ENCODE results near the gene CACNA1F.

Gene CACNA1F

DNA sequence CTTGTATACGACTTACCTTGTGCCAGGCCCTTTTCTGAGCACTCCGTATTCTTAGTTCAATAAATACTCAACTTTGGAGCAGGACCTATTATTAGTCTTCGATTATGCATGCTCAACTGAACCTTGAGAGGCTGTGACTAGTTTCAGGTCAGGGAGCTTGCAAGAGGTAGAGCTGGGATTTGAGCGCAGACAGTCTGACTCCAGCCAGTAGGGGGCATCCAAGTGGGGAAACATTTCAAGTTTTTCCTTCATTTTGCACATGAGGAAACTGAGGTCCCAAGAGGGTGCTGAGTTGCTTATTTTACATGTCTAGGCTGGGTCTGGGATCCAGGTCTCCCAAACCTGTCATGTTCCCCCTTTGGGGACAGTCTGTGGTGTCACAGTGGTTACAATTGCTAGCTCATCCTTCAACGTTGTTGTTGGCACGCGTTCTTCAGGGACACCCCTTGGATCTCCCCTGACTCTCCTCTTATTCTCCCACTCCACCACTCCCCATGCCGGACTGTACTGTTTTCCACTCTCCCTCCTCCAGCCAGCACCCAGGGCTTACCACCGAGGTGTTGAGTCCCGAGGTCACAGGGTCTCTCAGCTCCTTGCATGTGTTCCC lies 40.3 kb downstream of the CACNA1F start:
- no peak overlapping the region for H3K4ac ChIP-seq (ENCODE audit: low read depth, low read length)
- no peak overlapping the region for H2BK5ac ChIP-seq (ENCODE audit: low read length)
- H3K23ac ChIP-seq (ENCODE audit: low read length) = no peak overlapping the region
- no peak overlapping the region for H3K56ac ChIP-seq (ENCODE audit: low read length)
- no peak overlapping the region for H3K9ac ChIP-seq (ENCODE audit: low read length)
- DNase-seq = peak; percentile 46
- H4K5ac ChIP-seq (ENCODE audit: low read length) = no peak overlapping the region
- no peak overlapping the region for H3K18ac ChIP-seq (ENCODE audit: low read length)
- no peak overlapping the region for H2AK5ac ChIP-seq (ENCODE audit: low read length)
- no CpG with 5 or more reads among the region's 10 CpGs for WGBS (ENCODE audit: extremely low coverage, insufficient coverage, low lambda C conversion rate)
- H3K79me2 ChIP-seq (ENCODE audit: control insufficient read depth, insufficient read depth, low read length) = no peaks in the 10 kb centered on the region
- H3K36me3 ChIP-seq (ENCODE audit: control insufficient read depth, insufficient read depth, low read length) = no peaks in the 10 kb centered on the region
- no peak overlapping the region for H2BK120ac ChIP-seq (ENCODE audit: low read depth, low read length)
- H3K79me1 ChIP-seq (ENCODE audit: low read length) = no peaks in the 10 kb centered on the region
- no peaks in the 10 kb centered on the region for H3K4me1 ChIP-seq (ENCODE audit: control insufficient read depth, low read depth, low read length)
- H3K4me3 ChIP-seq (ENCODE audit: low read length) = no peak overlapping the region
- no peak overlapping the region for H3K4me2 ChIP-seq (ENCODE audit: low read length)
- no peak overlapping the region for H2BK15ac ChIP-seq (replicated peaks; ENCODE audit: low read depth)
- no peaks in the 10 kb centered on the region for H3K27me3 ChIP-seq (ENCODE audit: insufficient read depth, low read length, poor library complexity)
- no peak overlapping the region for H4K8ac ChIP-seq (ENCODE audit: low read depth, low read length)
- no peak overlapping the region for H3K27ac ChIP-seq (ENCODE audit: low read depth, low read length)

DNA sequence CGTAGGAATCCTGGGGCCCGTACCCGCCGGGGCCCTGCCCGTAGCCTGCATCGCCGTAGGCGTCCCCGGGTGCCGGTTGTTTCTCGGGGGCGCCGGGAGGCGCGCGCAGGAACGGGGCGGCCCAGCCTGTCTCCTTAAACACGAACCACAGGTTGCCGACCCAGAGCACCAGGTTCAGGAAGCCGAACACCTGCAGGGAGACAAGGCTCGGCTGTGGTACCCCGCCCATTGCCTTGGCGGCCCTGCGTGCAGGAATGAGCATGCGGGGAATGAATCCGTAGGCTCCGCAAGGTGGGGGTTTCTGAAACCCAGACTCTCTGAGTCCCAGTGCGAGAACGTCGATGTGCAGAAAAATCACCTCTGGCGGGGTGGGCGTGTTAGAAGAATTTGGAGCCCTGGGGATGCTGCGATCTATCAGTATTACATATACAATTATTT lies 41.5 kb downstream of the CACNA1F start:
- H2BK15ac ChIP-seq (replicated peaks; ENCODE audit: low read depth) = no peak overlapping the region
- peak overlapping the region; percentile 40 for H2BK120ac ChIP-seq (ENCODE audit: low read depth, low read length)
- H3K56ac ChIP-seq (ENCODE audit: low read length) = peak overlapping the region; percentile 85
- no peak overlapping the region for H3K23ac ChIP-seq (ENCODE audit: low read length)
- H4K5ac ChIP-seq (ENCODE audit: low read length) = no peak overlapping the region
- no peak overlapping the region for H2BK5ac ChIP-seq (ENCODE audit: low read length)
- H3K4ac ChIP-seq (ENCODE audit: low read depth, low read length) = peak overlapping the region; percentile 74
- peak overlapping the region; percentile 90 for H3K27ac ChIP-seq (ENCODE audit: low read depth, low read length)
- no peaks in the 10 kb centered on the region for H3K4me1 ChIP-seq (ENCODE audit: control insufficient read depth, low read depth, low read length)
- peak overlapping the region; percentile 2 for H3K4me2 ChIP-seq (ENCODE audit: low read length)
- H3K27me3 ChIP-seq (ENCODE audit: insufficient read depth, low read length, poor library complexity) = no peaks in the 10 kb centered on the region
- H3K79me1 ChIP-seq (ENCODE audit: low read length) = no peaks in the 10 kb centered on the region
- peak; percentile 32 for DNase-seq
- peak overlapping the region; percentile 95 for H3K18ac ChIP-seq (ENCODE audit: low read length)
- no peak overlapping the region for H4K8ac ChIP-seq (ENCODE audit: low read depth, low read length)
- peak overlapping the region; percentile 23 for H3K4me3 ChIP-seq (ENCODE audit: low read length)
- H3K9ac ChIP-seq (ENCODE audit: low read length) = peak overlapping the region; percentile 71
- H2AK5ac ChIP-seq (ENCODE audit: low read length) = no peak overlapping the region
- no peaks in the 10 kb centered on the region for H3K79me2 ChIP-seq (ENCODE audit: control insufficient read depth, insufficient read depth, low read length)
- whole genome bisulfite sequencing (ENCODE audit: extremely low coverage, insufficient coverage, low lambda C conversion rate) = no CpG with 5 or more reads among the region's 34 CpGs
- H3K36me3 ChIP-seq (ENCODE audit: control insufficient read depth, insufficient read depth, low read length) = no peaks in the 10 kb centered on the region

GRCh38 chrX:49190821-49191573 lies 42.1 kb downstream of the CACNA1F start:
- Histone ChIP-seq H3K56ac (ENCODE audit: low read length) (peak overlapping the region; percentile 85), H3K27me3 (ENCODE audit: insufficient read depth, low read length, poor library complexity) (no peaks in the 10 kb centered on the region), H3K18ac (ENCODE audit: low read length) (peak overlapping the region; percentile 95), H3K36me3 (ENCODE audit: control insufficient read depth, insufficient read depth, low read length) (no peaks in the 10 kb centered on the region), H3K23ac (ENCODE audit: low read length) (no peak overlapping the region), H3K4me2 (ENCODE audit: low read length) (peak overlapping the region; percentile 2), H3K79me2 (ENCODE audit: control insufficient read depth, insufficient read depth, low read length) (no peaks in the 10 kb centered on the region), H2BK15ac (replicated peaks; ENCODE audit: low read depth) (no peak overlapping the region), H3K79me1 (ENCODE audit: low read length) (no peaks in the 10 kb centered on the region), H3K4ac (ENCODE audit: low read depth, low read length) (peak overlapping the region; percentile 74), H2BK5ac (ENCODE audit: low read length) (no peak overlapping the region), H4K5ac (ENCODE audit: low read length) (no peak overlapping the region), H3K9ac (ENCODE audit: low read length) (peak overlapping the region; percentile 71), H4K8ac (ENCODE audit: low read depth, low read length) (no peak overlapping the region), H2BK120ac (ENCODE audit: low read depth, low read length) (peak overlapping the region; percentile 40), H3K27ac (ENCODE audit: low read depth, low read length) (peak overlapping the region; percentile 90), H3K4me1 (ENCODE audit: control insufficient read depth, low read depth, low read length) (no peaks in the 10 kb centered on the region), H2AK5ac (ENCODE audit: low read length) (no peak overlapping the region), H3K4me3 (ENCODE audit: low read length) (peak overlapping the region; percentile 23)
- WGBS (ENCODE audit: extremely low coverage, insufficient coverage, low lambda C conversion rate) = no CpG with 5 or more reads among the region's 32 CpGs
- peak; percentile 100 for DNase-seq

- no peaks in the 10 kb centered on the region for H3K4me1 ChIP-seq (ENCODE audit: control insufficient read depth, low read depth, low read length)
- WGBS (ENCODE audit: extremely low coverage, insufficient coverage, low lambda C conversion rate) = no CpG with 5 or more reads among the region's 6 CpGs
- no peaks in the 10 kb centered on the region for H3K27me3 ChIP-seq (ENCODE audit: insufficient read depth, low read length, poor library complexity)
- no peak overlapping the region for H3K27ac ChIP-seq (ENCODE audit: low read depth, low read length)
- H3K79me2 ChIP-seq (ENCODE audit: control insufficient read depth, insufficient read depth, low read length) = no peaks in the 10 kb centered on the region
- no peak overlapping the region for H3K4me2 ChIP-seq (ENCODE audit: low read length)
- no peak overlapping the region for H2BK120ac ChIP-seq (ENCODE audit: low read depth, low read length)
- H3K9ac ChIP-seq (ENCODE audit: low read length) = no peak overlapping the region
- H2BK5ac ChIP-seq (ENCODE audit: low read length) = no peak overlapping the region
- H3K4ac ChIP-seq (ENCODE audit: low read depth, low read length) = no peak overlapping the region
- H3K23ac ChIP-seq (ENCODE audit: low read length) = no peak overlapping the region
- H3K18ac ChIP-seq (ENCODE audit: low read length) = no peak overlapping the region
- H3K4me3 ChIP-seq (ENCODE audit: low read length) = no peak overlapping the region
- H2BK15ac ChIP-seq (replicated peaks; ENCODE audit: low read depth) = no peak overlapping the region
- no peak overlapping the region for H4K8ac ChIP-seq (ENCODE audit: low read depth, low read length)
- no peaks in the 10 kb centered on the region for H3K79me1 ChIP-seq (ENCODE audit: low read length)
- no peaks in the 10 kb centered on the region for H3K36me3 ChIP-seq (ENCODE audit: control insufficient read depth, insufficient read depth, low read length)
- peak overlapping the region; percentile 25 for H3K56ac ChIP-seq (ENCODE audit: low read length)
- DNase-seq = no peak
- no peak overlapping the region for H4K5ac ChIP-seq (ENCODE audit: low read length)
- no peak overlapping the region for H2AK5ac ChIP-seq (ENCODE audit: low read length)
Observed at GRCh38 chrX:49189606-49190005, 43.5 kb downstream of the CACNA1F start.

GRCh38 chrX:49188468-49189076 lies 44.6 kb downstream of the CACNA1F start:
- Histone ChIP-seq H3K79me1 (ENCODE audit: low read length) (no peaks in the 10 kb centered on the region), H3K23ac (ENCODE audit: low read length) (no peak overlapping the region), H3K4me3 (ENCODE audit: low read length) (no peak overlapping the region), H3K56ac (ENCODE audit: low read length) (peak overlapping the region; percentile 49), H4K8ac (ENCODE audit: low read depth, low read length) (no peak overlapping the region), H3K79me2 (ENCODE audit: control insufficient read depth, insufficient read depth, low read length) (no peaks in the 10 kb centered on the region), H2BK120ac (ENCODE audit: low read depth, low read length) (no peak overlapping the region), H3K18ac (ENCODE audit: low read length) (no peak overlapping the region), H2BK5ac (ENCODE audit: low read length) (no peak overlapping the region), H3K4me2 (ENCODE audit: low read length) (no peak overlapping the region), H2BK15ac (replicated peaks; ENCODE audit: low read depth) (no peak overlapping the region), H3K4ac (ENCODE audit: low read depth, low read length) (no peak overlapping the region), H3K36me3 (ENCODE audit: control insufficient read depth, insufficient read depth, low read length) (no peaks in the 10 kb centered on the region), H3K4me1 (ENCODE audit: control insufficient read depth, low read depth, low read length) (no peaks in the 10 kb centered on the region), H3K9ac (ENCODE audit: low read length) (no peak overlapping the region), H3K27me3 (ENCODE audit: insufficient read depth, low read length, poor library complexity) (no peaks in the 10 kb centered on the region), H4K5ac (ENCODE audit: low read length) (no peak overlapping the region), H3K27ac (ENCODE audit: low read depth, low read length) (no peak overlapping the region), H2AK5ac (ENCODE audit: low read length) (no peak overlapping the region)
- no CpG with 5 or more reads among the region's 8 CpGs for WGBS (ENCODE audit: extremely low coverage, insufficient coverage, low lambda C conversion rate)
- DNase-seq = no peak
